ENCODE results near the gene KRTAP4-8. TPM values are rescaled to one million over a fixed set of nuclear protein-coding genes. Genes with fewer than 3 reads are reported as not detected.

KRTAP4-8 gene
- total RNA-seq, 1 experiment from 2014 or later = not detected

GRCh38 chr17:41144846-41145245 is 46.9 kb upstream of the KRTAP4-8 start:
- no peak for DNase-seq (ENCODE audit: low read depth, low spot score)
- ChIA-PET CTCF (no interaction called here), POLR2A (no interaction called here)
- no peak for TF ChIP-seq REST (IDR thresholded peaks at IDR 0.05; ENCODE audit: insufficient read depth in 1 of 2, low read depth in 2 of 2, low read length in 1 of 2)
- no peak for TF ChIP-seq SIN3A (IDR thresholded peaks at IDR 0.05; ENCODE audit: borderline replicate concordance, insufficient read depth, low read depth, low read length)
- TF ChIP-seq TCF7L2 (IDR thresholded peaks at IDR 0.05; ENCODE audit: low read depth, low read length) = no peak
- no peak for TF ChIP-seq POLR2AphosphoS5 (IDR thresholded peaks at IDR 0.05; ENCODE audit: low read depth, low read length)
- no peak for TF ChIP-seq CTCF (IDR thresholded peaks at IDR 0.05)
- no peaks in the 10 kb centered on the region for H3K27me3 ChIP-seq (ENCODE audit: control insufficient read depth, insufficient read depth, low read length)
- no peaks in the 10 kb centered on the region for H3K9me3 ChIP-seq (ENCODE audit: control insufficient read depth, insufficient read depth, low read depth, low read length)
- intact Hi-C loops (cut with micrococcal nuclease; ENCODE audit: unreplicated experiment) (no loop called here), in situ Hi-C loops (cut with HindIII; ENCODE audit: low pct_unique_long_range_greater_than_20kb, low sequenced_read_pairs) (no loop called here)
- H3K27ac ChIP-seq (ENCODE audit: low read length) = no peak overlapping the region
- no peak overlapping the region for H3K4me3 ChIP-seq (ENCODE audit: low read depth in 2 of 2, low read length in 2 of 2)
- no peaks in the 10 kb centered on the region for H3K36me3 ChIP-seq (ENCODE audit: control insufficient read depth, insufficient read depth, low read length)
- H3K4me1 ChIP-seq (ENCODE audit: control insufficient read depth, insufficient read depth, low read length) = no peaks in the 10 kb centered on the region
- no TSS peak for BruUV-seq (replicated peaks)
- ATAC-seq = no peak

GRCh38 chr17:41141361-41141760 is 43.4 kb upstream of the KRTAP4-8 start:
- H3K4me1 ChIP-seq (ENCODE audit: control insufficient read depth, insufficient read depth, low read length) = no peaks in the 10 kb centered on the region
- CTCF ChIA-PET = no interaction called here
- DNase-seq (ENCODE audit: low read depth, low spot score) = no peak
- intact Hi-C loops (cut with micrococcal nuclease; ENCODE audit: unreplicated experiment) (no loop called here), in situ Hi-C loops (cut with HindIII; ENCODE audit: low pct_unique_long_range_greater_than_20kb, low sequenced_read_pairs) (no loop called here)
- no peaks in the 10 kb centered on the region for H3K36me3 ChIP-seq (ENCODE audit: control insufficient read depth, insufficient read depth, low read length)
- H3K9me3 ChIP-seq (ENCODE audit: control insufficient read depth, insufficient read depth, low read depth, low read length) = no peaks in the 10 kb centered on the region
- POLR2A ChIA-PET = no interaction called here
- no peak for ATAC-seq
- H3K4me3 ChIP-seq (ENCODE audit: low read depth in 2 of 2, low read length in 2 of 2) = no peak overlapping the region
- H3K27me3 ChIP-seq (ENCODE audit: control insufficient read depth, insufficient read depth, low read length) = no peaks in the 10 kb centered on the region
- BruUV-seq (replicated peaks) = no TSS peak
- no peak for TF ChIP-seq TCF7L2 (IDR thresholded peaks at IDR 0.05; ENCODE audit: low read depth, low read length)
- TF ChIP-seq POLR2AphosphoS5 (IDR thresholded peaks at IDR 0.05; ENCODE audit: low read depth, low read length) = no peak
- no peak for TF ChIP-seq SIN3A (IDR thresholded peaks at IDR 0.05; ENCODE audit: borderline replicate concordance, insufficient read depth, low read depth, low read length)
- no peak for TF ChIP-seq CTCF (IDR thresholded peaks at IDR 0.05)
- no peak for TF ChIP-seq REST (IDR thresholded peaks at IDR 0.05; ENCODE audit: insufficient read depth in 1 of 2, low read depth in 2 of 2, low read length in 1 of 2)
- no peak overlapping the region for H3K27ac ChIP-seq (ENCODE audit: low read length)

Measured in Panc1 (cell line).